Mucosa of stomach (tissue), 1 donor: ENCODE results near the gene SPINK6.

ENCODE experiments used
- H3K27me3 ChIP-seq: one replicate; pipeline ENCODE4 v1.7.0; 2013; ENCODE audit warnings: mild to moderate bottlenecking, low read length; ENCODE audit not compliant: control insufficient read depth, insufficient read depth
- H3K36me3 ChIP-seq: one replicate; pipeline ENCODE4 v1.7.0; 2013; ENCODE audit warnings: low read length; ENCODE audit not compliant: control insufficient read depth, insufficient read depth
- H3K4me1 ChIP-seq: one replicate; pipeline ENCODE4 v1.7.0; 2013; ENCODE audit warnings: mild to moderate bottlenecking, low read length; ENCODE audit not compliant: control insufficient read depth, insufficient read depth
- H3K4me3 ChIP-seq: one replicate; pipeline ENCODE4 v1.7.0; 2013; ENCODE audit warnings: low read length
- H3K9ac ChIP-seq: one replicate; pipeline ENCODE4 v1.7.0; 2013; ENCODE audit warnings: mild to moderate bottlenecking, low read length, moderate library complexity
- H3K9me3 ChIP-seq: one replicate; pipeline ENCODE4 v1.7.0; 2013; ENCODE audit warnings: mild to moderate bottlenecking, low read length, moderate library complexity; ENCODE audit not compliant: control insufficient read depth
- donor health status: Pancreatic carcinoma.

SPINK6 gene

GRCh38 chr5:148191010-148191409 lies 11.8 kb upstream of the SPINK6 start:
- no peak overlapping the region for H3K9ac ChIP-seq
- H3K27me3 ChIP-seq, result no peaks in the 10 kb centered on the region
- no peaks in the 10 kb centered on the region for H3K9me3 ChIP-seq
- no peak overlapping the region for H3K4me3 ChIP-seq
- H3K36me3 ChIP-seq, result no peaks in the 10 kb centered on the region
- peaks cover 7% of the 10 kb centered on the region for H3K4me1 ChIP-seq

- Histone ChIP-seq H3K9ac (no peak overlapping the region), H3K4me1 (no peaks in the 10 kb centered on the region), H3K4me3 (no peak overlapping the region), H3K36me3 (no peaks in the 10 kb centered on the region), H3K9me3 (no peaks in the 10 kb centered on the region), H3K27me3 (no peaks in the 10 kb centered on the region)
Observed at GRCh38 chr5:148193202-148193601, 9.6 kb upstream of the SPINK6 start.

GRCh38 chr5:148201151-148201550 lies 1.7 kb upstream of the SPINK6 start:
- H3K9ac ChIP-seq, result no peak overlapping the region
- no peak overlapping the region for H3K4me3 ChIP-seq
- peaks cover 10% of the 10 kb centered on the region for H3K4me1 ChIP-seq
- H3K36me3 ChIP-seq, result no peaks in the 10 kb centered on the region
- H3K27me3 ChIP-seq, result no peaks in the 10 kb centered on the region
- no peaks in the 10 kb centered on the region for H3K9me3 ChIP-seq

- H3K9me3 ChIP-seq, result no peaks in the 10 kb centered on the region
- H3K27me3 ChIP-seq, result no peaks in the 10 kb centered on the region
- H3K9ac ChIP-seq, result no peak overlapping the region
- peaks cover 27% of the 10 kb centered on the region for H3K4me1 ChIP-seq
- no peaks in the 10 kb centered on the region for H3K36me3 ChIP-seq
- H3K4me3 ChIP-seq, result no peak overlapping the region
Observed at GRCh38 chr5:148205044-148205806, 2.4 kb downstream of the SPINK6 start.

- Histone ChIP-seq H3K27me3 (no peaks in the 10 kb centered on the region), H3K4me3 (no peak overlapping the region), H3K4me1 (peaks cover 27% of the 10 kb centered on the region), H3K9me3 (no peaks in the 10 kb centered on the region), H3K36me3 (no peaks in the 10 kb centered on the region), H3K9ac (no peak overlapping the region)
Observed at GRCh38 chr5:148205865-148206264, 3.0 kb downstream of the SPINK6 start.

- H3K4me1 ChIP-seq, result peaks cover 27% of the 10 kb centered on the region
- no peaks in the 10 kb centered on the region for H3K27me3 ChIP-seq
- H3K36me3 ChIP-seq, result no peaks in the 10 kb centered on the region
- H3K9me3 ChIP-seq, result no peaks in the 10 kb centered on the region
- no peak overlapping the region for H3K4me3 ChIP-seq
- no peak overlapping the region for H3K9ac ChIP-seq
Observed at GRCh38 chr5:148206620-148207019, 3.8 kb downstream of the SPINK6 start.

GRCh38 chr5:148208226-148208625 lies 5.4 kb downstream of the SPINK6 start:
- no peaks in the 10 kb centered on the region for H3K36me3 ChIP-seq
- H3K4me3 ChIP-seq, result no peak overlapping the region
- H3K27me3 ChIP-seq, result no peaks in the 10 kb centered on the region
- no peak overlapping the region for H3K9ac ChIP-seq
- peaks cover 27% of the 10 kb centered on the region for H3K4me1 ChIP-seq
- no peaks in the 10 kb centered on the region for H3K9me3 ChIP-seq

- H3K9me3 ChIP-seq, result no peaks in the 10 kb centered on the region
- H3K4me3 ChIP-seq, result no peak overlapping the region
- no peak overlapping the region for H3K9ac ChIP-seq
- H3K4me1 ChIP-seq, result peaks cover 27% of the 10 kb centered on the region
- no peaks in the 10 kb centered on the region for H3K27me3 ChIP-seq
- no peaks in the 10 kb centered on the region for H3K36me3 ChIP-seq
Observed at GRCh38 chr5:148209151-148209770, 6.4 kb downstream of the SPINK6 start.

GRCh38 chr5:148214665-148215185 lies 11.9 kb downstream of the SPINK6 start:
- Histone ChIP-seq H3K4me3 (no peak overlapping the region), H3K36me3 (no peaks in the 10 kb centered on the region), H3K4me1 (no peaks in the 10 kb centered on the region), H3K27me3 (no peaks in the 10 kb centered on the region), H3K9ac (no peak overlapping the region), H3K9me3 (no peaks in the 10 kb centered on the region)

GRCh38 chr5:148221508-148221907 lies 18.7 kb downstream of the SPINK6 start:
- Histone ChIP-seq H3K9me3 (no peaks in the 10 kb centered on the region), H3K4me3 (no peak overlapping the region), H3K36me3 (no peaks in the 10 kb centered on the region), H3K27me3 (no peaks in the 10 kb centered on the region), H3K9ac (no peak overlapping the region), H3K4me1 (no peaks in the 10 kb centered on the region)

- Histone ChIP-seq H3K4me1 (no peaks in the 10 kb centered on the region), H3K9ac (no peak overlapping the region), H3K27me3 (no peaks in the 10 kb centered on the region), H3K9me3 (no peaks in the 10 kb centered on the region), H3K36me3 (no peaks in the 10 kb centered on the region), H3K4me3 (no peak overlapping the region)
Observed at GRCh38 chr5:148224117-148224742, 21.4 kb downstream of the SPINK6 start.

- Histone ChIP-seq H3K27me3 (no peaks in the 10 kb centered on the region), H3K36me3 (no peaks in the 10 kb centered on the region), H3K9ac (no peak overlapping the region), H3K9me3 (no peaks in the 10 kb centered on the region), H3K4me1 (no peaks in the 10 kb centered on the region), H3K4me3 (no peak overlapping the region)
Observed at GRCh38 chr5:148228392-148228984, 25.6 kb downstream of the SPINK6 start.
